WTC11 (cell line): Measurements from ENCODE around the gene SAPCD2. TPM values are rescaled to one million over a fixed set of nuclear protein-coding genes. Genes with fewer than 3 reads are reported as not detected.

Experiments
- ATAC-seq: fragments of 200-7000 bp; cut with Tn5 transposase; 2 replicates; pipeline ENCODE4 v1.10.0; 2021; ENCODE audit warnings: mild to moderate bottlenecking, moderate library complexity
- CTCF ChIA-PET: fragments of 300-600 bp; sonication (Branson Sonifier 250); formaldehyde crosslinking; loops from one replicate; lab custom pipeline; 2021; ENCODE audit warnings: antibody characterized with exemption; lab: Charles Lee
- POLR2A ChIA-PET: fragments of 350-600 bp; sonication (Branson Sonifier 250); formaldehyde crosslinking; loops from one replicate; lab custom pipeline; 2021; ENCODE audit warnings: antibody characterized with exemption; lab: Charles Lee
- DNase-seq: peaks from one replicate; pipeline ENCODE4 v3.0.0; 2021; ENCODE audit warnings: low spot score
- H3K27ac Mint-ChIP-seq: 2 replicates; pipeline ENCODE4 v1.8.0; 2021; ENCODE audit warnings: mixed read lengths
- H3K27me3 Mint-ChIP-seq: 2 replicates; pipeline ENCODE4 v1.8.0; 2021; ENCODE audit warnings: low read depth, mild to moderate bottlenecking, moderate library complexity, mixed read lengths
- H3K36me3 Mint-ChIP-seq: 2 replicates; pipeline ENCODE4 v1.8.0; 2021; ENCODE audit warnings: mixed read lengths
- H3K4me1 Mint-ChIP-seq: 2 replicates; pipeline ENCODE4 v1.8.0; 2022; ENCODE audit warnings: mixed read lengths
- H3K4me3 Mint-ChIP-seq: 2 replicates; pipeline ENCODE4 v1.8.0; 2021; ENCODE audit warnings: mild to moderate bottlenecking, moderate library complexity, mixed read lengths
- H3K9me3 Mint-ChIP-seq: 2 replicates; pipeline ENCODE4 v1.8.0; 2021; ENCODE audit warnings: mixed read lengths
- ATF1 ChIP-seq: sonication (generic); formaldehyde crosslinking; IDR thresholded peaks from 2 replicates; pipeline ENCODE4 v1.8.1; 2023; ENCODE audit warnings: mild to moderate bottlenecking, moderate library complexity, missing genetic modification reagents
- CREM ChIP-seq: sonication (generic); formaldehyde crosslinking; IDR thresholded peaks from 2 replicates; pipeline ENCODE4 v1.8.1; 2022; ENCODE audit warnings: mild to moderate bottlenecking, missing genetic modification reagents, moderate library complexity
- FOXP4 ChIP-seq: sonication (generic); formaldehyde crosslinking; IDR thresholded peaks from 2 replicates; pipeline ENCODE4 v1.8.0; 2022; ENCODE audit warnings: mild to moderate bottlenecking, missing genetic modification reagents
- GTF2I ChIP-seq: fragments of 250-450 bp; sonication (Bioruptor Pico); conservative IDR thresholded peaks from 2 replicates; pipeline ENCODE4 v1.4.0; 2021; ENCODE audit warnings: mild to moderate bottlenecking
- IRF1 ChIP-seq: sonication (generic); formaldehyde crosslinking; IDR thresholded peaks from 2 replicates; pipeline ENCODE4 v1.8.0; 2023; ENCODE audit warnings: missing genetic modification reagents
- JUN ChIP-seq: sonication (generic); formaldehyde crosslinking; IDR thresholded peaks from 2 replicates; pipeline ENCODE4 v1.8.0; 2023; ENCODE audit warnings: mild to moderate bottlenecking, missing genetic modification reagents
- MXD4 ChIP-seq: fragments of 250-450 bp; sonication (Bioruptor Pico); IDR thresholded peaks from 2 replicates; pipeline ENCODE4 v1.8.0; 2021; ENCODE audit warnings: mild to moderate bottlenecking, moderate library complexity, borderline replicate concordance
- NFATC4 ChIP-seq: fragments of 250-450 bp; sonication (Bioruptor Pico); IDR thresholded peaks from 2 replicates; pipeline ENCODE4 v1.9.0; 2021; ENCODE audit warnings: mild to moderate bottlenecking
- NFE2L1 ChIP-seq: sonication (generic); formaldehyde crosslinking; IDR thresholded peaks from 2 replicates; pipeline ENCODE4 v1.8.1; 2023; ENCODE audit warnings: missing genetic modification reagents
- NFYB ChIP-seq: sonication (generic); formaldehyde crosslinking; conservative IDR thresholded peaks from 2 replicates; pipeline ENCODE4 v1.8.0; 2022; ENCODE audit warnings: low read depth, missing genetic modification reagents
- OVOL2 ChIP-seq: fragments of 250-450 bp; sonication (Bioruptor Pico); IDR thresholded peaks from 2 replicates; pipeline ENCODE4 v1.9.0; 2021; ENCODE audit warnings: mild to moderate bottlenecking, borderline replicate concordance
- RELA ChIP-seq: sonication (generic); formaldehyde crosslinking; IDR thresholded peaks from 2 replicates; pipeline ENCODE4 v1.8.1; 2022; ENCODE audit warnings: missing genetic modification reagents, mild to moderate bottlenecking, borderline replicate concordance
- SOX15 ChIP-seq: fragments of 250-450 bp; sonication (Bioruptor Pico); IDR thresholded peaks from 2 replicates; pipeline ENCODE4 v1.9.0; 2021; ENCODE audit warnings: mild to moderate bottlenecking
- TEAD4 ChIP-seq: sonication (generic); formaldehyde crosslinking; IDR thresholded peaks from 2 replicates; pipeline ENCODE4 v1.8.0; 2022; ENCODE audit warnings: mild to moderate bottlenecking, missing genetic modification reagents
- USF2 ChIP-seq: sonication (generic); formaldehyde crosslinking; IDR thresholded peaks from 2 replicates; pipeline ENCODE4 v1.8.1; 2023; ENCODE audit warnings: mild to moderate bottlenecking, missing genetic modification reagents, moderate library complexity
- ZBTB21 ChIP-seq: sonication (generic); formaldehyde crosslinking; IDR thresholded peaks from 2 replicates; pipeline ENCODE4 v1.8.1; 2023; ENCODE audit warnings: mild to moderate bottlenecking, missing genetic modification reagents, borderline replicate concordance
- ZNF219 ChIP-seq: sonication (generic); formaldehyde crosslinking; IDR thresholded peaks from 2 replicates; pipeline ENCODE4 v1.8.0; 2023; ENCODE audit warnings: missing genetic modification reagents, mild to moderate bottlenecking, borderline replicate concordance
- total RNA-seq: library from RNA; stranded (reverse); gene quantifications from 3 replicates; pipeline ENCODE4 v1.2.3, GENCODE V29; 2021
- TF ChIP-seq, protein P1 (sequence below): sonication (generic); formaldehyde crosslinking; IDR thresholded peaks from 2 replicates; pipeline ENCODE4 v1.8.0; 2022; ENCODE audit warnings: mild to moderate bottlenecking, missing genetic modification reagents
- TF ChIP-seq, protein P2 (sequence below): fragments of 250-450 bp; sonication (Bioruptor Pico); conservative IDR thresholded peaks from 2 replicates; pipeline ENCODE4 v1.9.0; 2021; ENCODE audit warnings: mild to moderate bottlenecking
- TF ChIP-seq, protein P3 (sequence below): sonication (generic); formaldehyde crosslinking; IDR thresholded peaks from 2 replicates; pipeline ENCODE4 v1.8.1; 2023; ENCODE audit warnings: mild to moderate bottlenecking, missing genetic modification reagents, moderate library complexity

The SAPCD2 gene
- total RNA-seq, 1 experiment from 2014 or later = 67.0 TPM

- TF ChIP-seq, protein P1, sequence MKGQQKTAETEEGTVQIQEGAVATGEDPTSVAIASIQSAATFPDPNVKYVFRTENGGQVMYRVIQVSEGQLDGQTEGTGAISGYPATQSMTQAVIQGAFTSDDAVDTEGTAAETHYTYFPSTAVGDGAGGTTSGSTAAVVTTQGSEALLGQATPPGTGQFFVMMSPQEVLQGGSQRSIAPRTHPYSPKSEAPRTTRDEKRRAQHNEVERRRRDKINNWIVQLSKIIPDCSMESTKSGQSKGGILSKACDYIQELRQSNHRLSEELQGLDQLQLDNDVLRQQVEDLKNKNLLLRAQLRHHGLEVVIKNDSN = no peak
- TF ChIP-seq FOXP4 (CRISPR knock-in tag) (no peak), IRF1 (no peak), ZBTB21 (no peak)
- TF ChIP-seq, all 79 proteins: peak for 0
Observed at GRCh38 chr9:137097761-137098462, 27.6 kb upstream of the SAPCD2 start (continued).

DNA sequence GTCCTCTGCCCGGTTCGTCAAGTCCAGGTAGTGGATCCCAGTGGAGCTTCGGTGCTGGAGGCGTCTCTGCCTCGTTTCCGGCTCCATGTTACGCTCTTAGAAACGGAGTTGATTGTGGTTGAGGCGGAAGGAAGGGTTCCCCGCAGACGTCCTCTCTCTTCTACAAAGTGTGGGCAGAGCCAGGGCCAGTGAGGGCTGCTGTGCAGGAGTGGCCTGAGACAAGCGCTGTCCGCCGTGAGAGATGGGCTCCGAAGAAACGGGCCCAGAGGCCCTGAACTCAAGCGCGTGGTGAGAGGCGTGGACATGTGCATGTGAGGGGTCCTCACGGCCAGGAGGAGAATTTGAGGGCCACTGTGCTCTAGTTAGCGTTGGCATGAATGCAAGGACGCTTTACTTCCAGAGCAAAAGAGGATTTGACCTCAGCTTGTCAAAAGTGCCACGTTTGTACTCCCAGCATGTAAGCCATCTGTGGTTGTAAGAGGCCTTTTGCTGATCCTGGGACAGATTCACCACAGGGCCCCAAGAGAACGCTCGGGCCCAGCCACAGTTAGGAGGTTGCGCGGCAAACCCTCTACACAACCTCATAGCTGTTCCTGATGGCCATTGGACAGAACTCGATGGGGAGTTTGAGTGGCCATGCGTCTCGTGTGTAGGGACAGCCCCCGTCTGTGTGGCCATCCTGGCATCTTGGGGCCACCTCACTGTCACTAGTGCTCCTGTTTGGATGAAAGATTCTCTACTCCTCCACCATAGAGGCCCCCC, 26.6 kb upstream of the SAPCD2 start:
- ChIA-PET CTCF (interaction anchor here (1.2 to 3.4 kb wide), 2 partner anchors 62 to 139 kb away, joined by 4 to 9 read pairs; no protein-coding TSS in a partner anchor), POLR2A (no interaction called here)
- Mint-ChIP-seq H3K27ac (0 out of 2 replicates have a peak overlapping the region, but pooled peaks have one; percentile 57), H3K9me3 (no peaks in the 10 kb centered on the region), H3K36me3 (peaks cover 30% of the 10 kb centered on the region), H3K4me3 (no peak overlapping the region), H3K4me1 (no peaks in the 10 kb centered on the region), H3K27me3 (no peaks in the 10 kb centered on the region)
- DNase-seq = no peak
- TF ChIP-seq SOX15 (CRISPR knock-in tag) (no peak), IRF1 (no peak)
- no peak for ATAC-seq

DNA sequence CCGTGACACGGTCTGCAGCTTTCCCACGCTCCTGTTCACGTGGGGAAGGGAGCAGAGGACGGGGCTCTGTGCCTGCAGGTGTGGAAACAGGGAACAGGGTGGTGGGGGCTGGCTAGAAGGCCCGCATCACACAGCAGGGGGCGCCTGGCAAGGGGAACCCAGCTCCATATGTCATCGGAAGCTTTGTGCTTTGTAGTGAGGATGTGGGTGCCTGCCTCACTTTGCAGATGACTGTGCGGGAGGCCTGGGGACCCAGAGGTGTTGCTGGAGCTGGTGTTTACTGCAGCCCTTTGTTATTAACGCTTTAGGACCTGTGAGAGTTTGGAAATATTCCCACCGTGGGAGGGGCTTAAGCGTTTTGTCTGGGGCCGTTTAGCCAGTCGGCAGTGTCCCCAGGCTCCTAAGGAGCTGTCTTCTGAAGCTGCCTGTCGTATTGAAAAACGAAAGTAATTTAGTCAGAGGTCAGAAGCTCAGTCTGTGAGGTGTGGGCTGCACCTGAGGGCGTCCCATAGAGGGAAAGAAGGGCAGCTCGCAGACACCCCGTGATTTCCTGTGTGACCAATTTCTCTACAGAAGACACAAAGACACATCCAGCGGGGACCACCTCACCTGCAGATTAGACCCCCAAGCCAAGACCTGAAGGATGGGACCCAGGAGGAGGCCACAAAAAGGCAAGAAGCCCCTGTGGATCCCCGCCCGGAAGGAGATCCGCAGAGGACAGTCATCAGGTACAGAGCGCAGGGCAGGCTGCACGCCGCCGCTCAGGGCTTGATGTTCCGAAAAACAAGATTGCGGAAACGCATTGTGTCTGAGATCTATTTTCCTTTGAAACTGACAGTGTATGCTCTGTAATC, 25.5 kb upstream of the SAPCD2 start:
- DNase-seq (no peak), ATAC-seq (no peak)
- Mint-ChIP-seq H3K36me3 (peaks cover 33% of the 10 kb centered on the region), H3K4me1 (no peaks in the 10 kb centered on the region), H3K27me3 (no peaks in the 10 kb centered on the region), H3K27ac (no peak overlapping the region), H3K4me3 (no peak overlapping the region), H3K9me3 (no peaks in the 10 kb centered on the region)
- POLR2A ChIA-PET = no interaction called here
- CTCF ChIA-PET = interaction anchor here (1.2 to 3.4 kb wide), 4 partner anchors 28 to 141 kb away, joined by 3 to 9 read pairs (median 4); no protein-coding TSS in a partner anchor
- TF ChIP-seq, protein P2, sequence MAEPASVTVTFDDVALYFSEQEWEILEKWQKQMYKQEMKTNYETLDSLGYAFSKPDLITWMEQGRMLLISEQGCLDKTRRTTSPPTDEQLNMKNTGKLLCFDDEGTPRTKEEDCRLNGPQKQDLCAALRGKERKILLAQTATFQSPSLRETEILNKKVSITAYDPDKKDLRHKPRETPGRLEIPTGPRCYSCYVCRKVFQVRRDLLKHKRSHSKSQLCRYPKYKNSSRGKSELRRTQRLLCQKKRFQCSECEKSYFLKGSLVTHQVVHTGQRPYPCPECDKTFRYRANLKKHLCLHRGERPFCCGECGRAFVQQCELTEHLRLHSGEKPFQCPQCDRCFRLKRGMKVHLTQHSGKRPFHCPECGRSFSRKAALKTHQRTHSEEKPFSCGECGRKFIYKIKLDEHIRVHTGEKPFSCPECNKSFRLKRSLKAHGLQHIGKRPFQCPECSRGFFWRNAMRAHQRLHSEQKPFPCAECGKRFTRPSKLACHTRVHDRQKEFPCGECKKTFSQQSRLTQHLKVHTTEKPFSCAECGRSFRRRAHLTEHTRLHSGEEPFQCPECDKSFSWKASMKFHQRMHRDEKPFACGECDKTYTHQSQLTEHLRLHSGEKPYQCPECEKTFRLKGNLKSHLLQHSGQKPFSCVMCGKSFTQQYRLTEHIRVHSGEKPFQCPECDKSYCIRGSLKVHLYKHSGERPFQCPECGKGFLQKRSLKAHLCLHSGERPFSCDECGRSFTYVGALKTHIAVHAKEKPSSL (CRISPR knock-in tag) = no peak
- TF ChIP-seq TEAD4 (CRISPR knock-in tag) (no peak), USF2 (no peak), ZNF219 (CRISPR knock-in tag) (no peak), JUN (no peak), NFYB (no peak), MXD4 (CRISPR knock-in tag) (no peak), NFE2L1 (CRISPR knock-in tag) (no peak), CREM (no peak), ATF1 (CRISPR knock-in tag) (no peak), OVOL2 (no peak), GTF2I (CRISPR knock-in tag) (no peak), NFATC4 (CRISPR knock-in tag) (no peak), RELA (CRISPR knock-in tag) (no peak), ZBTB21 (no peak)
- TF ChIP-seq, protein P3, sequence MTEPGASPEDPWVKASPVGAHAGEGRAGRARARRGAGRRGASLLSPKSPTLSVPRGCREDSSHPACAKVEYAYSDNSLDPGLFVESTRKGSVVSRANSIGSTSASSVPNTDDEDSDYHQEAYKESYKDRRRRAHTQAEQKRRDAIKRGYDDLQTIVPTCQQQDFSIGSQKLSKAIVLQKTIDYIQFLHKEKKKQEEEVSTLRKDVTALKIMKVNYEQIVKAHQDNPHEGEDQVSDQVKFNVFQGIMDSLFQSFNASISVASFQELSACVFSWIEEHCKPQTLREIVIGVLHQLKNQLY (CRISPR knock-in tag) = no peak
